Stomach (tissue), 9 donors: ENCODE measurements around the gene MYDGF. TPM values are rescaled to one million over a fixed set of nuclear protein-coding genes. Genes with fewer than 3 reads are reported as not detected.

Experiments
- DNase-seq, 2 donors: peaks; one replicate each; pipeline versions ENCODE4 v3.0.0 to v3.0.0-alpha.2; 2013 to 2019
- H3K27ac ChIP-seq, 5 donors: fragments of 200-600 bp in 4 of 5; sonication (generic) in 4 of 5; one replicate each; pipeline ENCODE4 v1.5.1; 2013 to 2019; ENCODE audit warnings: mild to moderate bottlenecking in 1 of 5, moderate library complexity in 1 of 5
- H3K27me3 ChIP-seq, 3 donors: fragments of 200-600 bp; sonication (generic); one replicate each; pipeline ENCODE4 v1.5.1; 2017 to 2019; ENCODE audit warnings: mixed run types in 1 of 3
- H3K36me3 ChIP-seq, 4 donors: fragments of 200-600 bp; sonication (generic); 1 replicate in 3 of 4; 2 replicates in 1 of 4; pipeline ENCODE4 v1.5.1; 2016 to 2019
- H3K4me1 ChIP-seq, 4 donors: fragments of 200-600 bp; sonication (generic); one replicate each; pipeline ENCODE4 v1.5.1; 2016 to 2019
- H3K4me3 ChIP-seq, 4 donors: fragments of 200-600 bp; sonication (generic) in 3 of 4; one replicate each; pipeline ENCODE4 v1.5.1; 2016 to 2019; ENCODE audit warnings: mild to moderate bottlenecking in 1 of 4
- H3K9me3 ChIP-seq, 4 donors: fragments of 200-600 bp; sonication (generic); one replicate each; pipeline ENCODE4 v1.5.1; 2016 to 2019
- EP300 ChIP-seq: sonication (generic); formaldehyde crosslinking; IDR thresholded peaks from one replicate; pipeline ENCODE4 v1.6.1; 2017; ENCODE audit warnings: antibody characterized with exemption
- POLR2A ChIP-seq, 4 donors: fragments of 450-650 bp; IDR thresholded peaks; one replicate each; pipeline ENCODE4 v1.6.1; 2016; ENCODE audit warnings: antibody characterized with exemption in 4 of 4, control low read depth in 2 of 4, mild to moderate bottlenecking in 1 of 4, moderate library complexity in 1 of 4
- POLR2AphosphoS5 ChIP-seq, 3 donors: sonication (generic); formaldehyde crosslinking; IDR thresholded peaks; one replicate each; pipeline ENCODE4 v1.6.1; 2016; ENCODE audit warnings: antibody characterized with exemption in 3 of 3
- WGBS, 5 donors: extraction: QIAGEN DNeasy Blood & Tissue Kit in 3 of 5; methylation state at CpG; one replicate each; pipeline versions ENCODE4 v1.1.5 to v1.1.7; 2013 to 2018; 5-methylcytosine and 5-hydroxymethylcytosine counted together
- intact Hi-C: fragments of 100-400 bp; cut with DNase I; formaldehyde crosslinking; loops from one replicate; pipeline ENCODE4 v1.15.1; 2023; ENCODE audit warnings: low total_unique reads
- polyA plus RNA-seq, 3 donors: library from polyadenylated mRNA; stranded (reverse); fragments of 200-250 nt; gene quantifications; one replicate each; pipeline ENCODE4 v1.2.3, GENCODE V29; 2013
- total RNA-seq, 5 donors: library from RNA; depleted of rRNA; stranded (reverse); fragments of >200 nt; gene quantifications; one replicate each; pipeline versions ENCODE4 v1.1.0 to v1.2.3, GENCODE V29; 2014 to 2016
- TF ChIP-seq, protein P1 (sequence below), 7 experiments: fragments of 450-650 bp in 4 of 7; fragments of 200-600 bp in 3 of 7; sonication (generic) in 3 of 7; IDR thresholded peaks; one replicate each; pipeline ENCODE4 v1.5.1; 2016 to 2019; ENCODE audit warnings: antibody characterized with exemption in 7 of 7, control low read depth in 2 of 7, mild to moderate bottlenecking in 1 of 7
- donor health status: healthy with polysubstance abuse.
- donor health status: Bipolar disorder and iron deficiency.
- donor health status: healthy.

Gene MYDGF
- total and polyA plus RNA-seq, 8 donors, result 41.4 to 86.6 (median 72.3) TPM

DNA sequence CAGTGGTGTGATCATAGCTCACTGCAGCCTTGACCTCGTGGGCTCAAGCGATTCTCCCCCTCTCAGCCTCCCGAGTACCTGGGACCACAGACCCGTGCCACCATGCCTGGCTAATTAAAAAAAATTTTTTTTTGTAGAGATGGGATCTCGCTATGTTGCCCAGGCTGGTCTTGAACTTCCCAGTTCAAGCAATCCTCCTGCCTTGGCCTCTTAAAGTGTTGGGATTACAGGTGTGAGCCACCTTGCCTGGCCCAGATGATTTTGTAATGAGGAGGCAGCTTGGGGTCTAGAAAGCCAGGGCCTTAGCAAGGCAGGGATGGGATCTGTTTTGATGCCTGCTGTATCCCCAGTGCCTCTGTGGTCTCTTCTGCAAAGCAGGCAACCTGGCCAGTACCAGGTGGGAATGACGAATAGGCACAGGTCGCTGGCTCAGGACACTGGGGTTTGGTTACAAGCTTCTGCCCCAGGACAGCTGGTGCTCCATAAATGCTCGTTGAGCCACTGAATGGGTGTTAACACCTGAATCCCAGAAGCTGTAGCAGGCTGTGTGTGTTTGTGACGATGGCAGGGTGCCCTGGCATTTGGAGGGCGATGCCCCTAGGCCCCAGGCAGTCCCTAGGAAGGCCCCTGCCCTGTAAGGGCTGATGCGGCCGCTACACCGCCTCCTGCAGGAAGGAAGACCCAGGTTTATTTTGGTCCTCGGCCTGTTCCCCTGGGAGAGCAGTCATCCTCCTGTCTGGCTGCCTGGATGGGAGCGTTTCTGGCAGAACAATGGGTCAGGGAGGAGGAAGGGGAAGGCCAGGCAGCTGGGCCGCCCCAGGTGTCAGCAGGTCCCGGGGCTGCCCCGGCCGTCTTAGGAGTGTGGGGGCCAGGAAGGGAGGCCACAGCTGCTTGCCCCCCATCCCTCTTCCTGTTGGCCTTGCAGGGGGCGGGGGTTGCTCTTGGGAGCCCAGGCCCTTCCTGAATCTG is 22.2 kb downstream of the MYDGF start:
- DNase-seq, result peak in 1 of 2 donors; percentile 58
- Histone ChIP-seq H3K4me1 (peaks cover 4 to 28% (median 12%) of the 10 kb centered on the region in 4 donors), H3K4me3 (no peak overlapping the region), H3K9me3 (no peaks in the 10 kb centered on the region), H3K36me3 (peaks cover 5 to 21% (median 17%) of the 10 kb centered on the region in 4 donors), H3K27me3 (no peaks in the 10 kb centered on the region), H3K27ac (peak overlapping the region; percentile 9 to 92 (median 74))
- intact Hi-C loops, result no loop called here
- TF ChIP-seq POLR2AphosphoS5 (IDR thresholded peaks at IDR 0.05) (peak in 2 of 3 donors; percentile 9 to 31), EP300 (no peak)
- WGBS, 5 donors, result 46 to 80% (median 75%) methylated on average over 14 to 20 of the region's 20 CpGs

DNA sequence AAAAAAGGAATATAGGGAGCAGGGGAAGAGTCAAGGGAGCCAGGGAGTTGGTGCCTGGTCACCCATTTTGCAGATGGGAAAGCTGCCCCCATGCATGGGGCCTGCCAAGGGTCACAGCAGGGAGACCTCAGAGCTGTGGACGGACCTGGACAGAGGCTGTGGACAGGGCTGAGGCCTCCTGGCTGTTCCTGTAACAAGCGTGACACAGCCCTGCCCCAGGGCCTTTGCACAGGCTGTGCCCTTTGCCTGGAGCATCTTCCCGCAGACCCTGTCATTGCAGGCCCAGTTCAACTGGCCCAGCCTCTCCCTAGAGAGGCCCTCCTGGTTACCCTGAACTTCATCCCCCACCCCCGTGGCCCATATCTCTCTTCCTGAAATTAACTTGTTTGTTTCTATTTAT is 24.4 kb downstream of the MYDGF start:
- Histone ChIP-seq H3K4me3 (no peak overlapping the region), H3K36me3 (peaks cover 0 to 7% (median 0%) of the 10 kb centered on the region in 4 donors), H3K9me3 (no peaks in the 10 kb centered on the region), H3K27me3 (no peaks in the 10 kb centered on the region), H3K27ac (peak overlapping the region in 3 of 5 donors; percentile 74 to 92 (median 79)), H3K4me1 (peaks cover 4 to 48% (median 21%) of the 10 kb centered on the region in 4 donors)
- no peak for TF ChIP-seq EP300
- TF ChIP-seq POLR2AphosphoS5 (IDR thresholded peaks at IDR 0.05), result no peak
- TF ChIP-seq POLR2A (IDR thresholded peaks at IDR 0.05), result no peak
- TF ChIP-seq, protein P1, sequence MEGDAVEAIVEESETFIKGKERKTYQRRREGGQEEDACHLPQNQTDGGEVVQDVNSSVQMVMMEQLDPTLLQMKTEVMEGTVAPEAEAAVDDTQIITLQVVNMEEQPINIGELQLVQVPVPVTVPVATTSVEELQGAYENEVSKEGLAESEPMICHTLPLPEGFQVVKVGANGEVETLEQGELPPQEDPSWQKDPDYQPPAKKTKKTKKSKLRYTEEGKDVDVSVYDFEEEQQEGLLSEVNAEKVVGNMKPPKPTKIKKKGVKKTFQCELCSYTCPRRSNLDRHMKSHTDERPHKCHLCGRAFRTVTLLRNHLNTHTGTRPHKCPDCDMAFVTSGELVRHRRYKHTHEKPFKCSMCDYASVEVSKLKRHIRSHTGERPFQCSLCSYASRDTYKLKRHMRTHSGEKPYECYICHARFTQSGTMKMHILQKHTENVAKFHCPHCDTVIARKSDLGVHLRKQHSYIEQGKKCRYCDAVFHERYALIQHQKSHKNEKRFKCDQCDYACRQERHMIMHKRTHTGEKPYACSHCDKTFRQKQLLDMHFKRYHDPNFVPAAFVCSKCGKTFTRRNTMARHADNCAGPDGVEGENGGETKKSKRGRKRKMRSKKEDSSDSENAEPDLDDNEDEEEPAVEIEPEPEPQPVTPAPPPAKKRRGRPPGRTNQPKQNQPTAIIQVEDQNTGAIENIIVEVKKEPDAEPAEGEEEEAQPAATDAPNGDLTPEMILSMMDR (IDR thresholded peaks at IDR 0.05), result no peak
- WGBS, 5 donors, result 80 to 90% (median 85%) methylated on average over 4 of the region's 4 CpGs
- no peak for DNase-seq
- intact Hi-C loops, result no loop called here

DNA sequence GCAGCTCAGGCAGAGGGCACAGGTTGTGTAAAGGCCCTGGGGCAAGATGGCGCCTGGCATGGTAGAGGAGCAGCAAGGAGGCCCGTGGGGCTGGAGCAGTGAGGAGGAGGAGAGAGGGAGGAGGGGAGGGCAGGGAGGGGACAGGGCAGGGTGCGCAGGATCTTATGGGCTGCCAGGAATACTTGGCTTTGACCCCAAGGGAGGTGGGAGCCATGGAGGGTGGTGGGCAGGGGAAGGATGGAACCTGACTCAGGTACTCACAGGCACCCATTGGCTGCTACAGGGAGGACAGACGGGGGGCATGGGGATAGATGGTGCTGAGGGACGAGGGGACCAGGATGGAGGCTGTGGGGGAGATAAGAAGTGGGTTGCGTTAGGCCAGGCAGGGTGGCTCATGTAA is 27.5 kb downstream of the MYDGF start:
- intact Hi-C loops, result no loop called here
- no peaks in the 10 kb centered on the region for H3K36me3 ChIP-seq
- 89 to 95% (median 90%) methylated on average over 6 of the region's 6 CpGs for WGBS, 5 donors
- TF ChIP-seq, protein P1 (IDR thresholded peaks at IDR 0.05), result no peak
- TF ChIP-seq POLR2AphosphoS5 (IDR thresholded peaks at IDR 0.05), result no peak
- TF ChIP-seq POLR2A (IDR thresholded peaks at IDR 0.05), result no peak
- no peak for TF ChIP-seq EP300
- no peak for DNase-seq
- peaks cover 15 to 51% (median 27%) of the 10 kb centered on the region in 4 donors for H3K4me1 ChIP-seq
- H3K27me3 ChIP-seq, result no peaks in the 10 kb centered on the region
- H3K9me3 ChIP-seq, result no peaks in the 10 kb centered on the region
- H3K27ac ChIP-seq, result peak overlapping the region in 2 of 5 donors; percentile 7 to 92
- H3K4me3 ChIP-seq, result no peak overlapping the region

DNA sequence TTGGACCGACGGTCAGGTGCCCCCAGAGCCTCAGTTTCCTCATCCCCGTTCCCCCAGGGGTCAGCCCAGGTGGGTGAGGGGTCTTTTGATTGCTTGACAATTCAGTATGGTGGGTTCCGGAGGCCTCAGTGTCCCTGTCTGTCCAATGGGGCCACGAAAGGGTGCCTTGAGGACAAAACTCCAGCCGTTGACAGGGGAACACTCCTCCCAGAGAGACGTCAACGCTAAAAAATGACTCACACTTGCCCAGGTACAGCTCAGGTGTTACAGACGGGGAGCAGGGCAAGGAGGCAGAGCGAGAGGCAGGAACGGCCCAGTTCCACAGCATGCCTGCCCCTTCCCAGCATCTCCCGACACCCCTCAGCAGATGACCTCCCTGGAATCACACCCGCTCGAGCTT is 29.0 kb downstream of the MYDGF start:
- H3K4me3 ChIP-seq, result peak overlapping the region; percentile 72 to 81 (median 76)

DNA sequence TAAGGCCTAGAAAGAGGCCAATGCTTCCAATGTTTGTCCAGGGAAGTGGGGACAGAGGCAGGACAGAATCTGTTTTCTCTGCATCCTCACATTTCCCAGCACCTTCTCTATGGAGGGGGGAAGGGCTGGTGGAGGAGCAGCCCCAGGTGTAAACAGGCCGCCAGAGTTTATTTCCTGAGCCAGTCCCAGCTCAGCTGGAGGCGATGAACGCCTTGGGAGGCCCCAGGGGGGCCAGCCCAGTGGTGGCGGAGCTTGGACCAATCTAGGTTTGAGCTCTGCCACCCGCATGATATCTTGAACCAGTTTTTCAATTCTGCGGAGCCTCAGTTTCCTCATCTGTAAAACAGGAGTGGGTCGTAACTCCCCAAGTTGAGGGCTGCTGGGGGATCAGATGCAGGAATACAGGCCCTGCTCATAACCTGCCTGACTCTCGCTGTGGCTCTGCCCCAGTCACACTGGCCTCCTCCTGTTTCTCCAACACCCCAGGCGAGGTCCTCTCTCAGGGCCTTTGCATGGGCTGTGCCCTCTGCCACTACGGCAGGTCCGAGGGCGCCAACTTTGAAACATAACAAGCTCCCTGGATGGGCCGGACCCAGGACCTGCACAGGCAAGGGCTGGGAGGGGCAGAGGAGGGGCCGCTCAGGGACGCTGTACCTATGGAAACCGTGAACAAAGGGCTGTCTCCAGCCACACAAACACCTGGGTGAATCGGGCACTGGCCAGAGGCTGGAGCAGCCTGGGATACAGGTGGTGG is 29.7 kb downstream of the MYDGF start:
- Histone ChIP-seq H3K4me1 (peaks cover 28 to 63% (median 42%) of the 10 kb centered on the region in 4 donors), H3K9me3 (no peaks in the 10 kb centered on the region), H3K27ac (peak overlapping the region in 4 of 5 donors; percentile 66 to 92 (median 78)), H3K27me3 (peaks cover 0 to 7% (median 4%) of the 10 kb centered on the region in 3 donors), H3K4me3 (peak overlapping the region; percentile 72 to 81 (median 76)), H3K36me3 (no peaks in the 10 kb centered on the region)
- 50 to 56% (median 52%) methylated on average over 15 to 17 of the region's 17 CpGs for WGBS, 5 donors
- intact Hi-C loops, result no loop called here
- peak in 1 of 2 donors; percentile 77 for DNase-seq
- TF ChIP-seq POLR2A (IDR thresholded peaks at IDR 0.05) (no peak), EP300 (no peak), POLR2AphosphoS5 (IDR thresholded peaks at IDR 0.05) (no peak)
- TF ChIP-seq, protein P1 (IDR thresholded peaks at IDR 0.05), result no peak

More for the DNA sequence above, 29.0 kb downstream of the MYDGF start:
- H3K27ac ChIP-seq, result peak overlapping the region in 4 of 5 donors; percentile 2 to 92 (median 78)
- 67 to 76% (median 68%) methylated on average over 14 of the region's 14 CpGs for WGBS, 5 donors
- no peak for TF ChIP-seq POLR2A (IDR thresholded peaks at IDR 0.05)
- H3K9me3 ChIP-seq, result no peaks in the 10 kb centered on the region
- H3K4me1 ChIP-seq, result peaks cover 21 to 56% (median 35%) of the 10 kb centered on the region in 4 donors
- no peaks in the 10 kb centered on the region for H3K36me3 ChIP-seq
- no peaks in the 10 kb centered on the region for H3K27me3 ChIP-seq
- no peak for DNase-seq
- intact Hi-C loops, result no loop called here
